T-helper 2 cell (primary cell): Measurements from ENCODE around the gene TREML4.
"Not testable (repeated sequence)": the region's sequence is repeated elsewhere in the genome, so short reads cannot be mapped to it uniquely, and the experiment has no call there.

ENCODE experiments used
- DNase-seq, 5 experiments: peaks; one replicate each; pipeline versions ENCODE4 v3.0.0 to v3.0.0-alpha.2; 2012 to 2022
- total RNA-seq, 2 donors: gene quantifications; one replicate each; lab custom pipeline; 2026; lab: John Stamatoyannopoulos, UW

Gene TREML4
- 0 reads per million in 2 donors for total RNA-seq

DNA sequence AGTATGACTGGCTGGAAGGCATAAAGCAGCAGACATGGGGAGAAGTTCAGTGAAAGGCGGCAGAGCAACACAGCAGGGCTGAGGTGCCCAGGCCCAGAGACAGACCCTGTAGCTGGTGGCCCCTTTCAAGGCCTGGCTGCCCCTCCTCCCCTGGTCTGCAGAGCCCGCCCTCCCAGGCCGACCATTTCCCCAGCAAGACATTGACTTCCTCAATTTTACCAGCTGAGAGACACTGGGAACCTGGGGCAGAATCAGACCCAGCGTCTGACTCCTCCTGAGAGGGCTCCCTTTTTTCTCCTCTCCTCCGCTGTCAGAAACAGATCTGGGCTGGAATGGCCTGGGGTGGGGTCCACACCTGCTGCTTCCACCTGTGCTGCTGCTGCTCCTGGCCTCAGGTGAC lies at the start of gene TREML4:
TREML4 (plus strand) TSS at position 254 of the 400 bp plus-strand sequence; CDS start at position 333, 79 bp downstream.
- no peak for DNase-seq

GRCh38 chr6:41179163-41179562 lies 49.0 kb upstream of the TREML4 start:
- DNase-seq, result no peak

- DNase-seq, result no peak
Observed at GRCh38 chr6:41181566-41181965, 46.6 kb upstream of the TREML4 start.

GRCh38 chr6:41182069-41183034 lies 45.8 kb upstream of the TREML4 start:
- peak in 3 of 5 experiments; percentile 18 to 77 (median 22) for DNase-seq

DNA sequence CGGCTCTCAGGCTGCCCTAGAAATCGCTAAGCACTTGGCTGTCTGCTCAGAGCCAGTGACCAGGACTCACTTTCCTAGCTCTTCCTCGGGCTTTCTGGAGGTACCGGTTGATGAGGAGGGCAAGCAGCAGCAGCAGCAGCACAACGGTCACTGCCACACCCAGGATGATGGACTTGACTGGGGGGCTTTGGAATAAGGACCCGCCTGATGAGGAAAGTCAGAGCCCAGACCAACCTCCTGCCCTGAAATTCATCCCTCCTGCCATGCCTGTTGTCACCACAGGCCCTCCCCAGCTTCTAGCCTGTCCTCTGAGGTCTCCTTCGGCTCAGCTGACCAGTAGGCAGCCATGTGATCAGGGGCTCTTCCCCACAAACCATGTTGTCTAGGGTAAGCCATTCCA lies 43.4 kb upstream of the TREML4 start:
- DNase-seq, result no peak

- no peak for DNase-seq
Observed at GRCh38 chr6:41186031-41186562, 42.1 kb upstream of the TREML4 start.

GRCh38 chr6:41187924-41188886 lies 39.9 kb upstream of the TREML4 start:
- no peak for DNase-seq

GRCh38 chr6:41189046-41189445 lies 39.1 kb upstream of the TREML4 start:
- DNase-seq, result not testable (repeated sequence)

- DNase-seq, result no peak
Observed at GRCh38 chr6:41189967-41190366, 38.2 kb upstream of the TREML4 start.

DNA sequence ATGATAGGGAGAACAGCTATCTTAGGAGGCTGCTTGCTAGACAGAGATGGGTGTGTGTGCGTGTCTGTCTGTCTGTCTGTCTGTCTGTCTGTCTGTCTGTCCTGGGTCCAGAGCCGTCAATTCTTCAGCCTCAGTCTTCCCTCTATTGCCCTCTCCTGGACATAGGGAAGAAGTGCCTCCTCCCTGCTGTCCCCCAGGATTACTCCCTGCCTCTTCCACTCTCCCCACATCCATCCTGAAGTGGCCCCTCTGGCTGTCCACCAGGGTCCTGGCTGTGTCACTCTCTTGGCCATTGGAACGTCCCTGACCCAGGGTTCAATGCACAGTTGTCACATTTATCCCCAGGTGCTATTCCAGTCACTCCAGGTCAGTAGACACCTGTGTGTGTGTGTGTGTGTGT lies 37.4 kb upstream of the TREML4 start:
- no peak for DNase-seq

- peak in 3 of 5 experiments; percentile 9 to 34 (median 23) for DNase-seq
Observed at GRCh38 chr6:41191569-41191968, 36.6 kb upstream of the TREML4 start.

DNA sequence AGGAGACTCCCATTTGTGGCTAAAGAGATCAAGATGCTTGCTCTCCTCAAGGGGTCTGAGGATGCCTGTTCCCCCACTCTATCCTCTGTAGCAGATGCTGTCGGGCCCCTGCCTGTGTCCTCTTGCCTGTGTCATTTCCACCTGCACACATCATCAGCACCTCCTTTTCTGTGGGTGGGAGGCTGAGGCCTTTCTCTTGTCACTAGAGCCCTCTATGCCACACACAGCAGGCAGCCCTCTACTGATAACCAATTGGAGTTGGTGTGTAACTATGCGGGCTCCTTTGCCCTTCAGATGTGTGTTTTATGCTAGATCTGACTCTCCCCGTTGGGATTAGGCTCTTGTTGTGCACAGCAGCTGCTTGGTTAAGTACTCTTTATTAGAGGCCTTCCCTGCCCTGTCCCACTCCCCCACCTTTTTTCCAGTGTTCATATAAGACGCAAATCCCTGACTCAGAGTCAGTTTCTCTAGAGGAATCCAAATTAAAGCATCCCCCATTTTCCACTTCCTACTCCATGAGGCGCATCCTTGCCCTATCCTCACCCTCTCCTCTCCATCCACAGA lies 34.9 kb upstream of the TREML4 start:
- DNase-seq, result no peak

DNA sequence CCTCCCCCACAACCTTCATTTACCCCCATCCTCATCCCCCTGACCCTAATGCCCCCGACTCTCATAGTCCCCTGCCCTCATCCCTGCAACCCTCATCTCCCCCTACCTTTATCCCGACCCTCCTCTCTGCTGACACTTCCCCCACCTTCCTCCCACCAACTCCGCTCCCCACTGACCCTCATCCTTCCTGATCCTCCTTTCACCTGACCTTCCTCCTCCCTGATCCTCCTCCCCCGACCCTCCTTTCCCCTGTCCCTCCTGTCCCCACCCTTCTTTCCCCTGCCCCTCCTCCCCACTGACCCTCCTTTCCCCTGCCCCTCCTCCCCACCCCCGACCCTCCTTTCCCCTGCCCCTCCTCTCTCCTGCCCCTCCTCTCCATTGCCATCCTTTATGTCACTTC lies 34.3 kb upstream of the TREML4 start:
- no peak for DNase-seq

DNA sequence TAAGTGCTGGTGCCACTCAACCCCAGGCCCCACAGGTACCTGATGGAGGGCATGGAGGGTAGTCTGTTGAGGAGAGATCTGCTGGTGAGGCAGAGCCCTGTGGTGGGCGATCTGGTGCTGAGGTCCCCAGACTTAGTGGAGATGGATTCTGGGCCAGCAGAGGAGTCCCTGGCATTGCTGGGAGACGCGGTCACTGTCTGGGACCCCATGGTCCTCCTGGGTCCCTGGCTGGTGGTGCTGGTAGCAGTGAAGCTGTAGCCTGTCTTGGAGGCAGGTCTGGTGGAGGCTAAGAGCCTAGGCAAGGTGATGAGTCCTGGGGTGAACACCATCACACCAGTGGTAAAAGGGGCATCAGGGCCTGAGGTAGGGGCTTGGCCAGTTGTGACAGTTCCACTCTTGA lies 33.8 kb upstream of the TREML4 start:
- no peak for DNase-seq

DNA sequence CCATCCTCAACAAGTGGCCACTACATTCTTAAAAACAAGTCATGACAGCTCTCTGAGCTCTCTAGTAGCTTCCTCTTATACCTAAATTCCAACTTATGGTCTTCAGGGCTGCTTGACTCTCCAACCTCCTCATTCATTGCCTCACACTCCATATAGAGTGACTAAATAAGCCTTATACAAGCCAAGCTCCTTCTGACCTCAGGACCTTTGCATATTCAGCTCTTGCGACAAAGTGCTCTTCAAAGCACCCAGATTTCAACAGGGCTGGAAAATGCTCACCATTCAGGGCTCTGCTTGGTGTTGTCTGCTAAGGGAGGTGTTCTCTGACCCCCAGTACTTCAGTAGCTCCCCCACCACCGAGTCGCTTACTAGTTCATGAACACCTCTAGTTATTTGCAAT lies 30.9 kb upstream of the TREML4 start:
- DNase-seq, result no peak

DNA sequence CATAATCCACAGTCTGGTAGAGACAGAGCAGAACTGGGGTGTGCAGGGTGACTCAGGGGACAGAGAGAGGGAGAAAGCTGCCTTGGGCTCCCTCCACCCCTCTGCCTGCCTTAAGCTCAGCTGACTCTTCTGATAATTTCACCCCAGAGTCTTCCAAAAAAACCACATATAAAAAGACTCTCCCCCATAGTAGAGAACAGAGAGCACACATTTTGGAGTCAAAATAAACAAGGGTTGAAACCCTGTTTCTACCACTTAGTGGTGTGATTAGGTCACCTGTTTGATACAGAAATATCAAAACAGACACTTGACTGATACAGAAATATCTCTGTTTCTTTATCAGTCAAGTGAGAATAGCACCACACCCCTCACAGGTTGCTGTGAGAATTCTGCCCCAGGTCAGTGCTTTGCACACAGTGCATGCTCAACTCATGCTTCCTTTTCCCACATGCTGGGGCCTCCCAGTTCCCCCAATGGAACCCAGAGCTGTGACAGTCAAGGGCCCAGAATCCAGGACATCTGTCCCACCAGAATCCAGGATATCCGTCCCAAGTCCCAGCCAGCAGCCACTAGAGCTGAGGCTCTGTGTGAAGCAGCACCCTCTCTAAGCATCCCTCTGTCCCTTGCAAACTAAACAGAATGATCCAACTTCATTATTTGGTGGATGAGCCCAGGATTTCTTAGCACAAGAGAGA lies 28.4 kb upstream of the TREML4 start:
- peak in 2 of 5 experiments; percentile 3 to 57 for DNase-seq

- DNase-seq, result peak in 3 of 5 experiments; percentile 21 to 84 (median 59)
Observed at GRCh38 chr6:41200296-41200900, 27.8 kb upstream of the TREML4 start.

DNA sequence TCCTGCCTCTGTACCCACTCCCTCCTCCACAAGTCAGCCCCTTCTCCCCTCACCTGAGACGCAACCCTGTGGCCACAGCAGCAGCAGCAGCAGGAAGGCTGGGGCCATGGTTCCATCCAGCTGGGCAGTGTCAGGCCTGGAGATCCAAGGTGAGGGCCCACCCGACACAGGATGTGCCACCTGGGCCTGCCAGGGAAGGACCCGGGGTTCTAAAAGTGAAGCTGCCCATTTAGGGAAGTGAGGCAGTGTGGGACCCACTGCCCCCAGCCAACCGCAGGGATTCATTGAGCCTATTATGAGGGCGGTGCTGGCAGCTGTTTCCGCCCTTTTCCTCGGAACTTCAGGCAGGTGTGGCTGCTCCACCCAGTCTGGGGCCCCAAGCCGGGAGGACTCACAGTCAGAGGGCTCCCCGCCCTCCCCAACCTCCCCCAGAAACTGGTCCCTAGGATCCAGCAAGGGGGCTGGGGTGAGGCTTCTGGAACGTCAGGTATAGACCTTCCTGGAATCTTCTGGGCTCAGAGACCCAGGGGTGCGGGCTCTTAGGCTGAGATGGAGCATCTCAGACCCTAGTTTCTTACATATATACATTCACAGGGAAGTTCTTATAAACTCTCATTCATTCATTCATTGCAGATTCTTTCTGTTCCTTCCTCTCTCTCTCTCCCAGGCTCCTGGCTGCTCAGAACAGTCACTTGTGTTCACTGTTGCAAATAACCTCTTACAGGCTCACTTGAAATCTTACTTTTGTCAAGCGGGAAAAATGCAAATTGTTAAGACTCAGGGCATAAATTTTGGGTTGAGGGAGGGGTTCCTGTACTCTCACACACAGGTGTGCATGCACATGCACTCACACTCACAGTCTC lies 27.0 kb upstream of the TREML4 start, which contains the start of gene TREML2:
TREML2 (minus strand) TSS at position 249 of the 863 bp plus-strand sequence; CDS start at position 108, 141 bp downstream.
- no peak for DNase-seq

DNA sequence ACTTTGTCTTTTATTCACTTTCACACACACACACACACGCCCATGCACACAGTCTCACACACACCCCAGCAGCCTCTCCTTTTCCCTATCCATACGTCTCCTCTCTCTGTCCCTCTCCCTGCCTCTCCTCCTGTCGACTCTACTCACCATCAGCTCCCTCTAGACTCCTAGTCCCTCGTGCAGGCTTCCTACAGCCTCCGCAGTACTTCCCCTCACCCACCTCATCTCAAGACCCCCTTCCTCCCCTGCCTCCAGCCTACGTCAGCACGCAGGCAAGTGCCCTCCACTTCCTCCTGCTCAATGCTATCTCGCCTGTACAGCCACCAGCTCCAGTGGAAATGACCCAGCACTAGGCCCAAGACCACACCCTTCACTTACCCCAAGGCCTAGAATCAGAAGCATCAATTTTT lies 26.4 kb upstream of the TREML4 start:
- DNase-seq, result no peak

DNA sequence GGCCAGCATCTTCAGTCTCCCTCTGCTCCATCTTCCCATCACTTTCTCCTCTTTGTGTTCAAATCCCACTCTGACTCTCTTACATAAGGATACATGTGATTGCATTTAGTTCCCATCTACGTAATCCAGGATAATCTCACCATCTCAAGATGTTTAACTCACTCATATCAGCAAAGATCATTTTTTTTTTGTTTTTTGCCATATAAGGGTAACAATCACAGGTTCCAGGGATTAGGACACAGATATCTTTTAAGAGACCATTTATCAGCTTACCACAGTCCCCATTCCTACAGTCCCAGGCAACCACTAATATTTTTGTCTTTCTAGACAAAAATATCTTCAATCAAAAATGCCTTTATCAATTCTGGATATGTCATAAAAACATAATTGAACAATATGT lies 24.0 kb upstream of the TREML4 start:
- no peak for DNase-seq
